PC-9 (cell line): ENCODE results near the gene ADAMTS6. TPM values are rescaled to one million over a fixed set of nuclear protein-coding genes. Genes with fewer than 3 reads are reported as not detected.
A peak's percentile ranks its signal among the peaks of the same experiment; 100 is the strongest.

Source experiments
- BruUV-seq: library from RNA; stranded (reverse); fragments of 400-500 nt; replicated peaks from 2 replicates; lab custom pipeline; 2021; lab: Mats Ljungman, UMichigan
- CTCF ChIA-PET: fragments of 300-600 bp; sonication (Branson Sonifier 250); formaldehyde crosslinking; loops from one replicate; lab custom pipeline; 2022; ENCODE audit warnings: antibody characterized with exemption; lab: Charles Lee
- POLR2A ChIA-PET: fragments of 300-600 bp; sonication (Branson Sonifier 250); formaldehyde crosslinking; loops from one replicate; lab custom pipeline; 2022; ENCODE audit warnings: antibody characterized with exemption; ENCODE audit not compliant: unreplicated experiment; lab: Charles Lee
- DNase-seq, 2 experiments: peaks; one replicate each; pipeline versions ENCODE4 v3.0.0 to v3.0.0-alpha.2; 2015 to 2022; ENCODE audit warnings: mixed read lengths in 1 of 2
- H2AFZ ChIP-seq: fragments of 200-600 bp; sonication (generic); 2 replicates; pipeline ENCODE4 v1.8.1; 2017; ENCODE audit warnings: antibody characterized with exemption
- H3F3A ChIP-seq: fragments of 200-600 bp; sonication (generic); 2 replicates; pipeline ENCODE4 v1.8.1; 2017; ENCODE audit warnings: antibody characterized with exemption, mild to moderate bottlenecking, low read depth; ENCODE audit not compliant: insufficient read depth
- H3K27ac ChIP-seq: fragments of 200-600 bp; sonication (generic); 2 replicates; pipeline ENCODE4 v1.6.1; 2016; ENCODE audit warnings: mixed run types
- H3K27me3 ChIP-seq: fragments of 200-600 bp; sonication (generic); 2 replicates; pipeline ENCODE4 v1.6.1; 2016; ENCODE audit warnings: low read depth, mixed run types; ENCODE audit not compliant: insufficient read depth
- H3K36me3 ChIP-seq: fragments of 200-600 bp; sonication (generic); 2 replicates; pipeline ENCODE4 v1.6.1; 2016; ENCODE audit warnings: low read depth, mixed run types
- H3K4me1 ChIP-seq: fragments of 200-600 bp; sonication (generic); replicated peaks from 2 replicates; pipeline ENCODE4 v1.6.1; 2016; ENCODE audit warnings: mixed run types; ENCODE audit not compliant: insufficient read depth
- H3K4me2 ChIP-seq: fragments of 200-600 bp; sonication (generic); 2 replicates; pipeline ENCODE4 v1.6.1; 2017; ENCODE audit warnings: mixed run types
- H3K4me3 ChIP-seq: fragments of 200-600 bp; sonication (generic); 2 replicates; pipeline ENCODE4 v1.6.1; 2016; ENCODE audit warnings: mixed run types
- H3K79me2 ChIP-seq: fragments of 200-600 bp; sonication (generic); 2 replicates; pipeline ENCODE4 v1.6.1; 2017; ENCODE audit warnings: low read depth, mixed run types
- H3K9me2 ChIP-seq: fragments of 200-600 bp; sonication (generic); 2 replicates; pipeline ENCODE4 v1.8.1; 2017; ENCODE audit warnings: mild to moderate bottlenecking; ENCODE audit not compliant: insufficient read depth
- H3K9me3 ChIP-seq: fragments of 200-600 bp; sonication (generic); 2 replicates; pipeline ENCODE4 v1.8.1; 2016; ENCODE audit warnings: low read depth; ENCODE audit not compliant: insufficient read depth
- H4K20me1 ChIP-seq: fragments of 200-600 bp; sonication (generic); 2 replicates; pipeline ENCODE4 v1.8.1; 2017; ENCODE audit not compliant: insufficient read depth
- EZH2 ChIP-seq: fragments of 200-600 bp; sonication (generic); IDR thresholded peaks from 2 replicates; pipeline ENCODE4 v1.8.0; 2017; ENCODE audit warnings: antibody characterized with exemption, low read depth
- intact Hi-C: fragments of 100-400 bp; cut with micrococcal nuclease; formaldehyde crosslinking; loops from one replicate; pipeline ENCODE4 v1.10.0; 2022; ENCODE audit not compliant: unreplicated experiment
- total RNA-seq: library from RNA; stranded (reverse); gene quantifications from 2 replicates; pipeline ENCODE4 v1.2.3, GENCODE V29; 2021
- TF ChIP-seq, protein P1 (sequence below): fragments of 200-600 bp; sonication (generic); conservative IDR thresholded peaks from 2 replicates; pipeline ENCODE4 v1.6.1; 2017; ENCODE audit warnings: mixed run types, antibody characterized with exemption, mild to moderate bottlenecking, moderate library complexity

ADAMTS6 gene
- total RNA-seq, 1 experiment from 2014 or later: 1.4 TPM

DNA sequence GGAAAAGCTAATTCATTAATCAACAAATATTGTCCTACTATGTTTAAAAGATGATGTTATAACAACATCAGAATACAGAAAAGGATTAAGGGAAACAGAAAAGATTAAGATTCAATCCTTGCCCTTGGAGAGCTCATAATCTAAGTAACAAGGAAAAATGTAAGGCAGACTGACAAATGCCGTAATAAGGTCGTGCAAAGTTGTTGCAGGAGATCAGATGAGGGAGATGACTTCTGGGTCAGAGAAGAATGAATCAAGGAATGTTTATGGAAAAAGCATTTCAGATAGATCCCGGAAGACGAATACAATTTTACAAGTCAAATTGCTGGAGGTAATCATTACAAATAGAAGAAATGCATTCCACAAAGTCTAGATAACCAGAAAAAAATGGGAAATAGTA is 6.4 kb downstream of the ADAMTS6 start:
- ChIA-PET POLR2A (no interaction called here), CTCF (no interaction called here)
- Histone ChIP-seq H3K79me2 (no peaks in the 10 kb centered on the region), H4K20me1 (no peaks in the 10 kb centered on the region), H3K36me3 (no peaks in the 10 kb centered on the region), H3K4me1 (peaks cover 9% of the 10 kb centered on the region), H3K4me3 (no peak overlapping the region), H2AFZ (no peak overlapping the region), H3K9me3 (no peaks in the 10 kb centered on the region), H3K4me2 (no peak overlapping the region), H3K9me2 (no peaks in the 10 kb centered on the region), H3K27me3 (no peaks in the 10 kb centered on the region), H3K27ac (no peak overlapping the region), H3F3A (no peaks in the 10 kb centered on the region)
- no TSS peak for BruUV-seq
- no peak for TF ChIP-seq EZH2
- TF ChIP-seq, protein P1, sequence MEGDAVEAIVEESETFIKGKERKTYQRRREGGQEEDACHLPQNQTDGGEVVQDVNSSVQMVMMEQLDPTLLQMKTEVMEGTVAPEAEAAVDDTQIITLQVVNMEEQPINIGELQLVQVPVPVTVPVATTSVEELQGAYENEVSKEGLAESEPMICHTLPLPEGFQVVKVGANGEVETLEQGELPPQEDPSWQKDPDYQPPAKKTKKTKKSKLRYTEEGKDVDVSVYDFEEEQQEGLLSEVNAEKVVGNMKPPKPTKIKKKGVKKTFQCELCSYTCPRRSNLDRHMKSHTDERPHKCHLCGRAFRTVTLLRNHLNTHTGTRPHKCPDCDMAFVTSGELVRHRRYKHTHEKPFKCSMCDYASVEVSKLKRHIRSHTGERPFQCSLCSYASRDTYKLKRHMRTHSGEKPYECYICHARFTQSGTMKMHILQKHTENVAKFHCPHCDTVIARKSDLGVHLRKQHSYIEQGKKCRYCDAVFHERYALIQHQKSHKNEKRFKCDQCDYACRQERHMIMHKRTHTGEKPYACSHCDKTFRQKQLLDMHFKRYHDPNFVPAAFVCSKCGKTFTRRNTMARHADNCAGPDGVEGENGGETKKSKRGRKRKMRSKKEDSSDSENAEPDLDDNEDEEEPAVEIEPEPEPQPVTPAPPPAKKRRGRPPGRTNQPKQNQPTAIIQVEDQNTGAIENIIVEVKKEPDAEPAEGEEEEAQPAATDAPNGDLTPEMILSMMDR: no peak
- no peak for DNase-seq
- intact Hi-C loops: no loop called here

DNA sequence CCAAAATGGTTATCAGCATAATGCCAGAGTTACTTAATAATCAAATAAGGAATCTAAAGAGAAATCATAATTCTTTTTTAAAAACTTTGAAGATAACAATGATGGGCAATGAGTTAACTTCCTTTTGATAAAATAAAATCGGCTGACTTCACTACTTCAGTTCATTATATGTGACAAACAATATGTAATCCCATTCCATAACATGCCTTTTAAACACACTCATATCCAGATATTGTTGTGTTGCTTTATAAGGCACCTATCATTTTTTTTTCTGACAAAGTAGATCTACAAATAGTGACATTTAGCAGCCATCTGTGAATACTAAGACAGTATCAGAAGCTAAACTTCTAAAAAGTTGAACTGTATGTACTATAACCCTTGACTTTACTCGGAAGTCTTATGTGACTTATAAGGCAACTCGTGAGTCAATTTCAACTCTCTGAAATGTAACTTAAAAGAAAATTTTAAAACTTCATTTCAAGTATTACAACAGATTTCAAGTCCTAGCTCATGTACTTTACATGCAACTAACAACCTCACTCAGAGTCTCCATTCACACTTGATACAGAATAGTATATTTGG is 7.5 kb downstream of the ADAMTS6 start:
- no peak for TF ChIP-seq EZH2
- TF ChIP-seq, protein P1: no peak

DNA sequence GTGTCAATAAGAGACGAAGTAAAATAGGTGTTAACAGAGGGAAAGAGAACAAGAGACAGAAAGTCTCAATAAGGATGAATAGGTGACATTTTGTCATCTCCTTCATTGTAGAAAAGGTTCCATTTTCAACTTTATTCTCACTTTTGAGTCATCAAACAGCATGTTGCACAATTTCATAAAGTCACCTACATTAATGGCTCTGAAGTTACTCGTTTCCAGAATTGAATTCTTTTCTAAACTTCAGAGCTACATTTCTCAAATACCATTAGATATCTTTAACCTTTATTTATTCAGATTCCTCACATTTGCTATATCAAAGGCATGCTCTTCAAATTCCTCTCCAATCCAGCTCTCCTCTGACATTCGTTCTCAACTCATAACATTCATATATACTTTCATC is 13.1 kb downstream of the ADAMTS6 start:
- no TSS peak for BruUV-seq
- Histone ChIP-seq H3K9me2 (0 out of 2 replicates have a peak, but pooled peaks cover 4% of the 10 kb centered on the region), H3F3A (no peaks in the 10 kb centered on the region), H3K9me3 (no peaks in the 10 kb centered on the region), H3K27ac (no peak overlapping the region), H3K79me2 (no peaks in the 10 kb centered on the region), H4K20me1 (no peaks in the 10 kb centered on the region), H3K27me3 (no peaks in the 10 kb centered on the region), H3K4me1 (no peaks in the 10 kb centered on the region), H3K36me3 (no peaks in the 10 kb centered on the region), H3K4me2 (no peak overlapping the region), H3K4me3 (no peak overlapping the region), H2AFZ (peak overlapping the region; percentile 33; the same call in 1 of the 2 replicates)
- DNase-seq: no peak
- no peak for TF ChIP-seq EZH2
- TF ChIP-seq, protein P1: no peak
- ChIA-PET CTCF (no interaction called here), POLR2A (no interaction called here)
- intact Hi-C loops: no loop called here

More for the DNA sequence above, 7.5 kb downstream of the ADAMTS6 start:
- no peak overlapping the region for H3K4me3 ChIP-seq
- intact Hi-C loops: no loop called here
- no peak overlapping the region for H2AFZ ChIP-seq
- POLR2A ChIA-PET: no interaction called here
- H4K20me1 ChIP-seq: no peaks in the 10 kb centered on the region
- no TSS peak for BruUV-seq
- H3K27ac ChIP-seq: no peak overlapping the region
- no peaks in the 10 kb centered on the region for H3K27me3 ChIP-seq
- H3K9me3 ChIP-seq: no peaks in the 10 kb centered on the region
- DNase-seq: no peak
- H3K4me2 ChIP-seq: no peak overlapping the region
- no peaks in the 10 kb centered on the region for H3K4me1 ChIP-seq
- no peaks in the 10 kb centered on the region for H3K36me3 ChIP-seq
- H3K9me2 ChIP-seq: no peaks in the 10 kb centered on the region
- H3K79me2 ChIP-seq: no peaks in the 10 kb centered on the region
- CTCF ChIA-PET: no interaction called here
- H3F3A ChIP-seq: no peaks in the 10 kb centered on the region
